SK-N-SH (cell line): ENCODE data around the gene DOCK6.

Source experiments
- EP300 ChIP-seq, 2 experiments: IDR thresholded peaks; 2 replicates each; pipeline versions ENCODE4 v1.4.0 to v1.6.1; 2012; ENCODE audit warnings: borderline replicate concordance in 1 of 2, low read depth in 1 of 2, low read length in 1 of 2
- FOXJ3 ChIP-seq: sonication (generic); formaldehyde crosslinking; IDR thresholded peaks from 2 replicates; pipeline ENCODE4 v1.5.1; 2020; ENCODE audit warnings: mild to moderate bottlenecking, missing genetic modification reagents
- POLR2AphosphoS5 ChIP-seq: IDR thresholded peaks from 2 replicates; pipeline ENCODE4 v1.6.1; 2012; ENCODE audit warnings: low read depth, low read length
- RXRA ChIP-seq: IDR thresholded peaks from 2 replicates; pipeline ENCODE4 v1.4.0; 2012; ENCODE audit warnings: low read depth, mild to moderate bottlenecking, borderline replicate concordance
- SIN3A ChIP-seq: IDR thresholded peaks from 2 replicates; pipeline ENCODE4 v1.6.1; 2012; ENCODE audit warnings: low read depth, mild to moderate bottlenecking, low read length, moderate library complexity, borderline replicate concordance
- SMC3 ChIP-seq: IDR thresholded peaks from 2 replicates; pipeline ENCODE4 v1.6.1; 2012; ENCODE audit warnings: low read depth, low read length, improper control_type of control experiment
- TAF1 ChIP-seq: IDR thresholded peaks from 2 replicates; pipeline ENCODE4 v1.6.1; 2012; ENCODE audit warnings: low read depth, mild to moderate bottlenecking, low read length, moderate library complexity, borderline replicate concordance
- TEAD4 ChIP-seq: IDR thresholded peaks from 2 replicates; pipeline ENCODE4 v1.4.0; 2012; ENCODE audit warnings: mild to moderate bottlenecking, borderline replicate concordance; ENCODE audit not compliant: insufficient read depth
- TF ChIP-seq, protein P1 (sequence below): IDR thresholded peaks from 2 replicates; pipeline ENCODE4 v1.4.0; 2012; ENCODE audit warnings: low read depth, borderline replicate concordance
- TF ChIP-seq, protein P2 (sequence below): fragments of 200-600 bp; sonication (generic); IDR thresholded peaks from 2 replicates; pipeline ENCODE4 v1.6.1; 2017; ENCODE audit warnings: antibody characterized with exemption, mild to moderate bottlenecking, moderate library complexity
- TF ChIP-seq, protein P3 (sequence below): fragments of 150-350 bp; IDR thresholded peaks from 2 replicates; pipeline ENCODE4 v1.6.1; 2016; ENCODE audit warnings: mild to moderate bottlenecking, low read depth, low read length

DNA sequence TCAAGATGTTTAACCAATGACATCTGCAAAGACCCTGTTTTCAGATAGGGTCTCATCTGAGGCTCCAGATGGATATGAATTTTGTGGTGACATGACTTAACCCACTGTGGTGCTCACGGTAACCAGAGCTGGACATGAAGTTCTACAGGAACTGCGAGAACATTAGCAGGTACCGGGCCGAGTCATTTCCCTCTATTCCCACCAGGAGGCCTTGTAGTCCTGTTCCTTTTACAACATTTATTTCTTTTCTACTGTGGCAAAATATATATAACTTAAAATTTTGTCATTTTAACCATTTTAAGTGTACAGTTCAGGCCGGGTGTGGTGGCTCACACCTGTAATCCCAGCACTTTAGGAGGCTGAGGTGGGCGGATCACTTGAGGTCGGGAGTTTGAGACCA is 26.0 kb upstream of the DOCK6 start:
- TF ChIP-seq, protein P1, sequence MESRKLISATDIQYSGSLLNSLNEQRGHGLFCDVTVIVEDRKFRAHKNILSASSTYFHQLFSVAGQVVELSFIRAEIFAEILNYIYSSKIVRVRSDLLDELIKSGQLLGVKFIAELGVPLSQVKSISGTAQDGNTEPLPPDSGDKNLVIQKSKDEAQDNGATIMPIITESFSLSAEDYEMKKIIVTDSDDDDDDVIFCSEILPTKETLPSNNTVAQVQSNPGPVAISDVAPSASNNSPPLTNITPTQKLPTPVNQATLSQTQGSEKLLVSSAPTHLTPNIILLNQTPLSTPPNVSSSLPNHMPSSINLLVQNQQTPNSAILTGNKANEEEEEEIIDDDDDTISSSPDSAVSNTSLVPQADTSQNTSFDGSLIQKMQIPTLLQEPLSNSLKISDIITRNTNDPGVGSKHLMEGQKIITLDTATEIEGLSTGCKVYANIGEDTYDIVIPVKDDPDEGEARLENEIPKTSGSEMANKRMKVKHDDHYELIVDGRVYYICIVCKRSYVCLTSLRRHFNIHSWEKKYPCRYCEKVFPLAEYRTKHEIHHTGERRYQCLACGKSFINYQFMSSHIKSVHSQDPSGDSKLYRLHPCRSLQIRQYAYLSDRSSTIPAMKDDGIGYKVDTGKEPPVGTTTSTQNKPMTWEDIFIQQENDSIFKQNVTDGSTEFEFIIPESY, result no peak
- no peak for TF ChIP-seq EP300 (IDR thresholded peaks at IDR 0.05; ENCODE audit: borderline replicate concordance in 1 of 2, low read depth in 1 of 2, low read length in 1 of 2)
- TF ChIP-seq, protein P2, sequence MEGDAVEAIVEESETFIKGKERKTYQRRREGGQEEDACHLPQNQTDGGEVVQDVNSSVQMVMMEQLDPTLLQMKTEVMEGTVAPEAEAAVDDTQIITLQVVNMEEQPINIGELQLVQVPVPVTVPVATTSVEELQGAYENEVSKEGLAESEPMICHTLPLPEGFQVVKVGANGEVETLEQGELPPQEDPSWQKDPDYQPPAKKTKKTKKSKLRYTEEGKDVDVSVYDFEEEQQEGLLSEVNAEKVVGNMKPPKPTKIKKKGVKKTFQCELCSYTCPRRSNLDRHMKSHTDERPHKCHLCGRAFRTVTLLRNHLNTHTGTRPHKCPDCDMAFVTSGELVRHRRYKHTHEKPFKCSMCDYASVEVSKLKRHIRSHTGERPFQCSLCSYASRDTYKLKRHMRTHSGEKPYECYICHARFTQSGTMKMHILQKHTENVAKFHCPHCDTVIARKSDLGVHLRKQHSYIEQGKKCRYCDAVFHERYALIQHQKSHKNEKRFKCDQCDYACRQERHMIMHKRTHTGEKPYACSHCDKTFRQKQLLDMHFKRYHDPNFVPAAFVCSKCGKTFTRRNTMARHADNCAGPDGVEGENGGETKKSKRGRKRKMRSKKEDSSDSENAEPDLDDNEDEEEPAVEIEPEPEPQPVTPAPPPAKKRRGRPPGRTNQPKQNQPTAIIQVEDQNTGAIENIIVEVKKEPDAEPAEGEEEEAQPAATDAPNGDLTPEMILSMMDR, result peak; percentile 61
- TF ChIP-seq SMC3, result peak; percentile 23
- TF ChIP-seq TEAD4, result no peak
- TF ChIP-seq SIN3A, result no peak
- no peak for TF ChIP-seq RXRA
- TF ChIP-seq, protein P3, sequence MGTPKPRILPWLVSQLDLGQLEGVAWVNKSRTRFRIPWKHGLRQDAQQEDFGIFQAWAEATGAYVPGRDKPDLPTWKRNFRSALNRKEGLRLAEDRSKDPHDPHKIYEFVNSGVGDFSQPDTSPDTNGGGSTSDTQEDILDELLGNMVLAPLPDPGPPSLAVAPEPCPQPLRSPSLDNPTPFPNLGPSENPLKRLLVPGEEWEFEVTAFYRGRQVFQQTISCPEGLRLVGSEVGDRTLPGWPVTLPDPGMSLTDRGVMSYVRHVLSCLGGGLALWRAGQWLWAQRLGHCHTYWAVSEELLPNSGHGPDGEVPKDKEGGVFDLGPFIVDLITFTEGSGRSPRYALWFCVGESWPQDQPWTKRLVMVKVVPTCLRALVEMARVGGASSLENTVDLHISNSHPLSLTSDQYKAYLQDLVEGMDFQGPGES, result no peak
- TF ChIP-seq TAF1, result no peak
- no peak for TF ChIP-seq POLR2AphosphoS5
- no peak for TF ChIP-seq FOXJ3 (CRISPR knock-in tag)
